Brain pericyte (primary cell): ENCODE data around the gene MCF2L.

Experiments used
- DNase-seq: peaks from one replicate; pipeline ENCODE4 v3.0.0-alpha.2; 2012; ENCODE audit warnings: low read depth, low spot score

MCF2L gene

GRCh38 chr13:113031465-113031864, 62.5 kb downstream of the MCF2L start:
- DNase-seq, result no peak

DNA sequence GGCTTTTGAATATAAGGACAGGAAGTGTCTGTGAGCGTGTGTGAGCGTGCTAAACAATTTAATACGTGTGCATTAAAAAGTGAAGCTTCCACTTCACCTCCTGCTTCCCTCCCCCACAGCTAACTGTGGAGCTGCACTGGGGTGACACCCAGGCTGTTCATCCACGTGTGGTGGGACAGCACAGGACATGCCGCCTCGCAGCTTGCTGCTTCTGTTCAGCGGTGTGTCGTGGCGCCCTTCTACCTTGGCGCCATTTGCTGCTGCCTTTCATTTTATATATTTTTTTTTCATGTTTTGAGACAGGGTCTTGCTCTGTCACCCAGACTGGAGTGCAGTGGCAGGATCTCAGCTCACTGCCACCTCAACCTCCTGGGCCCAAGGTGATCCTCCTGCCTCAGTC, 63.3 kb downstream of the MCF2L start:
- no peak for DNase-seq

DNA sequence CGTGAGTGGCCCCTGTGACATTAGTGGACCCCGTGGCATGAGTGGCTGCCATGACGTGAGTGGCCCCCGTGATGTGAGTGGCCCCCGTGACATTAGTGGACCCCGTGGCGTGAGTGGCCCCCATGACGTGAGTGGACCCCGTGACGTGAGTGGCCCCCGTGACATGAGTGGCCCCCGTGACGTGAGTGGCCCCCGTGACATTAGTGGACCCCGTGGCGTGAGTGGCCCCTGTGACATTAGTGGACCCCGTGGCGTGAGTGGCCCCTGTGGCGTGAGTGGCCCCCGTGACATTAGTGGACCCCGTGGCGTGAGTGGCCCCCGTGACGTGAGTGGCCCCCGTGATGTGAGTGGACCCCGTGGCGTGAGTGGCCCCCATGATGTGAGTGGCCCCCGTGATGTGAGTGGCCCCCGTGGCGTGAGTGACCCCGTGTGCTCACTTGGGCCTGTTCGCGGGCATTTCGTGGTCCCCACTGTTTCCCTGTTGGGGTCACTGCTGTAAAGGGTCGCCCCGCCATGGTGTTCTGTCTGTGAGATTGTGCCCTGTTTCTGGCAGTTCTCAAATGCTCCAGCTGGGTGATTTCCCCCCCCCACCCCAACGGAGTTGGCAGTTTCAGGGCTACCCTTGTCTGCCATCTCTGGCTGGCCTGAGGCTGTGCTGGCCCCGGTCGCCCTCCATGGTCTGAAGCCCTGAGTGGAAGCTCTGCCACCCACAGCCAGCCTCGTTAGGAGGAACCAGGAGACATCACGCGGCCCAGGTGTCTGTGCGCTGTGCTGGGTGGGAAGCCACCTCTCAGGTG, 64.2 kb downstream of the MCF2L start:
- no peak for DNase-seq

DNA sequence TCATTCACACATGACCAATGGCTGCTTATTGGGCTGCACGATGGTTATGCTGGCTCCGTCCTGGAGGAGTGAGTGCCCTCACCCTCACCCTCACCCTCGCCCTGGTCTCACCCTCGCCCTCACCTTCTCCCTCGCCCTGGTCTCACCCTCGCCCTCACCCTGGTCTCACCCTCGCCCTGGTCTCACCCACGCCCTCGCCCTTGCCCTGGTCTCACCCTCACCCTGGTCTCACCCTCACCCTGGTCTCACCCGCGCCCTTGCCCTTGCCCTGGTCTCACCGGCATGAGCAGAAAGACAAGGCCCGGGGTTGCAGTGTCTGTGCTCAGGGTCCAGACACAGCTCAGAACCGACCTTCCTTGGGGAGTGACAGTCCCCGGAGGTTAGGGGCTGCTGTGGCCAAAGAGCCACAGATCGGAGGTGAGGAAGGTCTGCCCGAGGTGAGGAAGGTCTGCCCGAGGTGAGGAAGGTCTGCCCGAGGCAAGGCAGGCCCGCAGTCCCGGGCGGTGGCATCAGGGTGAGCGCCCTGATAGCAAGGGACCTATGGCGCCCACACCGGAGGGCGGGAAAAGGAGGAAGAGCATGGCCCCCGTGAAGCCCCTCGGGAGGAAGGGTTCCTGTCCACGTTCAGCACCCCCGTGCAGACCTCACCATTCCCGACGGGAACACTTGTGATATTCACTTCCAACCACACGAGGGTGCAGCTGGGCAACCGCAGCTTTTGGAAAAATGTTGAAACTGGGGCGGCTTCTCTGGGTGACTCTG, 65.6 kb downstream of the MCF2L start:
- DNase-seq, result no peak

DNA sequence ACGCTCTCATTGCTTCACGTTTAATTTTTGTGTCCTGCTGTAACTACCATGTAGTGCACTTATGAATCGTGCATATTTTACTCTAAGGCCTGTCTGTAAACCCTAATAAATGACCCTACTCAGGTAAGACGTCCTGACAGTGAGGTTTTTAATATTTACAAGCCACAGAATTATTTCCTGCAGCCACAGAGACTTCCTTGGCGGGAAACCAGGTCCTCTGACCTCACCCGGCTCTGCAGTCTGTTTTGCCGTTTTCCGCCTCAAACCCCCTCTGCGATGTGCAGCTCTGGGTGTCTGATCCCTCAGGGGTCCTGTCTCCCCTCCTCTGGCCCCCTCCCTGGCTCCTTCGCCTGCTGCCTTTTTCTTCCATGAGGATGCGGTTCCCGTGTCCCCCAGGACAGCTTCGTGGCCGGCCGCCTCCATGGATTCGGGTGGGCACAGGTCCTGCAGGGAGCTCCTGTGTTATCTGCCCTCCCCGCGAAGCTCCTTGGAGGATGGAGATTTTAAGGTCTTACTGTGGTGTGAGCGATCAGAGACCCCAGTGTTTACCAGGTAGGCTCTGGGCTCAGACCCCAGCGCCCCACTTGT, 66.3 kb downstream of the MCF2L start:
- no peak for DNase-seq

DNA sequence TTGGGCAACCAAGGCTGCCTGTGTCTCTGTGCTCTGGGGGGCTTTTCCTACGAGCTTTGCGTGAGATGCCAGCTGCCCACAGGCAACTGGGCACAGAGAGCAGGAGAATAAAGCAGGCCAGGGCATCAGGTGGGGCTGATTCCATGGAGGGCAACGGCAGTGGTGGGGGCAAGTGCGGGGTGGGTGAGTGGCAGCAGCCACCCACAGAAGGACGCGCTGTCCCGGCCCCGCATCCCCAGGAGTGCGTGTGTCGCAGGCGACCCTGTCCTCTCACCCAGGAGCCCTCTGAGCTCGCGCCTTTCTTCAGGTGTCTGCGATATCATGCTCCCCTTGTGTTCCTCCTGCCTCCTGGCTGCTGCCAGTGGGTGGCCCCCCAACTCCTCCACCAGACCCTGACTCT, 67.4 kb downstream of the MCF2L start:
- no peak for DNase-seq

- DNase-seq, result no peak
Measured at GRCh38 chr13:113040031-113040430, 71.0 kb downstream of the MCF2L start.

DNA sequence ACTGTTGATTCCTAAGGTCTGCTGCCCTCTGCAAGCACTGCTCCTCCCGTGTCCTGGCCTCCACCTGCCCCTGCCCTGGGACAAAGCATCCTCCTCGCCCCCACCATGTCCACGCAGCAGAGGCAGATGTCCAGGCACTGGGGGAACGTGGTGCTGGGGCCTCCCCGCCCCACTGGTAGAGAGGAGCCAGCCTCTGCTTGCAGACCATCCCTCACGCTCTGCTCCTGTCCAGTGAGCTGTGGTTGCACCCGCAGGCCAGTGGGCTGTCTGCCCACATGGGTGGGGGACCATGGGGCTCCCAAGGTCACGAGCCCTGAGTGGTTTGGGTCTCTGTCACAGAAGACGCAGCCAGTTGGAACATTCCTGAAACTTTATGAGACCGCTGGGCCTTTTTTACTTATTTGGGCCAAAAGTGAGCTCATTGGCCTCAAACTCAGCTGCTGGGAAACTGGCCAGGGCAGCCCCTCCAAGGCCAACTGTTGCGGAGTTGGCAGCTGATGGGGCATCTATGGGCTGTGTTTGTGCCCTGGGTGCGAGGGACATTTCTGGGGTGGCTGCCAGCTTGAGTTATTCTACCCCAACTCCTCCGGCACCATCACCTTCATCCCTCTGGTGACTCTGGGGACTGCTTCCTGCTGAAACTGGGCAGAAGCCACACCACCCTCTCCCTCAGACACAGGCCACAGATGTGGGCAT, 71.7 kb downstream of the MCF2L start:
- no peak for DNase-seq

- no peak for DNase-seq
Measured at GRCh38 chr13:113041293-113041690, 72.3 kb downstream of the MCF2L start.

DNA sequence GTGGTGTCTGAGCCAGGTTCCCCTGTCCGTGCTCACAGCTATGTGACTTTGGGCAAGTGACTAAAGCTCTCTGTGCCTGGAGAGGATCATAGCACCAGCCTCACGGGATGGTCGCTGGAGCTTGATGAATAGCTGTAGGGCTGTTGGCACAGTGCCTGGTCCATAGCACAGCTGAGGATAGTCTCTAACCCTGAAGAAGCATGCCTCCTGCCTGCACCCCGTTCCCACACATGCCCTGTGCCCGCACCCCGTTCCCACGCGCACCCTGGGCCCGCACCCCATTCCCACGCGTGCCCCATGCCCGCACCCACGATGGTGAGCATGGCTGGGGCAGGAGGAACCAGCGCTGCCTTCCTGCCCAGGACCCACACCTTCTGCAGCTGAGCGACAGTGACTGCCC, 72.9 kb downstream of the MCF2L start:
- DNase-seq, result no peak

DNA sequence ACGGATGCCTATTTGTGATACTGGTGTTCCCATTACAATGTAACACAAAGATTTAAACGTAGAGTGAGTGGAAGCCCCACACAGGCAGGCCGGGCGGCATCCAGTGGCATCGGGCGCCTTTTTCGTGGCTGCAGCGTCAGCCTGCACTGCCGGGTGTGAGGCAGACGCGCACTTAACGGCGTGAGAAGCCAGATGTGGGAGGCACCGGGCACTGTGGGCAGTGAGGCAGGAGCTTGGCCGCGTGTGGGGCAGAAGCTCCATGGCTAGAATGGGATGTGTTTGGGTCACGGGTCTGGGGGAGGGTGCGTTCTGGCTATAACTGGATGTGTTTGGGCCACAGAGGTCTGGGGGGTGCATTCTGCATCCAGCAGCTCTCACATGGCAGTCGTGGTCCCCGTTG, 73.4 kb downstream of the MCF2L start:
- no peak for DNase-seq

GRCh38 chr13:113043001-113043630, 74.1 kb downstream of the MCF2L start:
- no peak for DNase-seq

GRCh38 chr13:113043931-113044330, 74.9 kb downstream of the MCF2L start:
- DNase-seq, result no peak

DNA sequence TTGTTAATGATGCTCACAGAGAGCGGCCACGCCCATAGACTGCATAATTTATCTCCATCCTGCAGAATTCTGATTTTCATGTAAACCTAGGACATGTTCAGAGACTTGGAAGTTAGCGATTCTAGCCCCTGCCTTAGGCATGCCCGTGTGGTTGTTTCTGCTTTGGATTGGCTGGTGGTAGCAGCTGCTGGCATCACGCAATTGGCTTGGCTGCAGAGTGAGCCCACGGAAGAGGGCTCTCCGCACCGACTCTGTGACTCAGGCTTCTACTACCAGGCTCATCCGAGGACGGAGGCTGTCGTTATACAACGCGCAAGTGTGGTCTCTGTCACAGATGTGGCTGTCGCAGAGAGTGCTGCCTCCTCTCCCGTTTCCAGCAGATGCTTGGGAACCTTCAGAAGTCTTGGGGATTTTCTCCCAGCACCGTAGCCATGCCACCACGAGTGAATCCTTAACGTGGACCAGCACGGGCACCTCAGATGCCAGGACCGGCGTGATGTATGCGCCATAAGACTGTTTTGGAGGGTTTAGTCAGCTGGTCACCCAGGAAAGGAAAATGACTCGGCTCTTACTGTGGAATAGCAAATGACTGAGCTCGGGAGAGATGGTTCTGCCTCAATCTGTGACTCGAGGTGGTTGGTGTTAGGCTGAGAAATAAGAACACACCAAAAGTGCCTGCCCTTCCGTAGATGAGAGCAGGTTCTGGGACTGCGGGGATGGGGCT, 75.5 kb downstream of the MCF2L start:
- no peak for DNase-seq

DNA sequence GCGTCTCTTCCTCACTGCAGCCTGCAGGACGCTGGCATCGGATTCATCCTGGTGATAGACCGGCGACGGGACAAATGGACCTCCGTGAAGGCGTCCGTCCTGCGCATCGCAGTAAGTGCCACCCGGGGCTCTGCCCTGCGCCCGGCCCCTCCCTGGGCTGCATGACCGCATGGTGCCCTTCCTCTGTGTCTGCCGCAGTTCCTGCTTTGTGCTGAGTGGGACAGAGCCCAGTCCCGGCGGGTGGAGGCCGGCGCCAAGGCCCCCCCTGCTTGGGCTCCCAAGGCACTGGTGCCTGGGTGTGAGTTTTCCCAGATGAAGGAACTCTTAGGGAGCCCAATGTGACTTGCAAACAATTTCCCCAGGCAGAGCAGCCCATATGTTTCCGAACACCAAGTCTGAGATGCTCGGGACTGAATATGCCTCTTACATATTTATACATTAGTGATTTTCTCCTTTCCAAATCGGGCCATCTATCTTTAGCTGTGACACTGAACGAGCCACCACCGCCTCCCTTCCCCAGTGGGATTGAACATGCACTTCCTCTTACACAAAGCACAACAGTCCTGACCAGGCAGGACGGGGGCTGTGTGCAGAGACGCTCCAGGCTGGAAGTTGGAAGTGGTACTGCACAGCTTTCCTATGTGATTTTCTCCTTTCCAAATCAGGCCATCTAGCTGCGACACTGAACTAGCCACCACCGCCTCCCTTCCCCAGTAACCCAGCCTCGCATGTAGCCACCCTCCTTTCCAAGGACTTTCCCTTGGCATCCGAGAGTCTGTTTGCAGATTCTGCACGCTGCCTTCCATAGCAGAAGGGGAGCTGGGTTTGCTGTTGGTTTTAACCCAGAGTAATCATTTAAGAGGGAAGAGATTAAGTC, 76.5 kb downstream of the MCF2L start:
- DNase-seq, result no peak

DNA sequence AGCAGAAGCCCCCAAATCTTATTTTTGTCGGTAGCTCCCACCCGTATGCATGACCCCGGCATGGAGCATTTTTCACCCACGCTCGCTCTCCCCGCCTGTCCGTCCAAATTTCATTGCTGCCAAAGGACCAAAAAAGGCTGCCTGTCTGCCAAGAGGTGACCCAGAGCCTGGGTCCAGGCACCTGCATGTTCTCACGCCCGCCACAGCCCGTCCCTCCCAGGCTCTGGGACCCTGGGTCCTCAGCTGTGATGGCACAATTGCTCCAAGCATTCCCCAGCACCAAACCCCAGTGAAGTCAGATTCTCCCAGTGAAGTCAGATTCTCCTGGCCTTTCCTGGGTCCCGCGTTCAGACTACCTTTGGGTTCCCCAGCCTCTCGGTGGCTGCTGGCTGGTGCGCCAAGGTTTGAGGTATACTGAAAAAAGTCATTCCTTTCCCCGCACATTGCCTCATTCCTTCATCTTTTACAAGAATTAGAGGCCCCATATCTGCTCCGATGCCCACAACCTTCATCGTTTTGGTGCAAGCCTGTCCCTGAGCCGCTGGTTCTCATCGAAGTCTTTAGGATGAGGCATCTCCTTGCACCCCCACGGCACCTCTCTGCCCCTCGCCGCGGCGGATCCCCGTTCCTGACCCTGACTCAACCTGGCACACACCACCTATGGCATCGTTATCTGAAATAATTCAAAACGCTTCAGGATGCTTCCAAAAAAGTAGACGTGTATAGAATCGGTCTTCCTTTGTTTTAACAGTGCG, 77.3 kb downstream of the MCF2L start:
- no peak for DNase-seq

- no peak for DNase-seq
Measured at GRCh38 chr13:113046883-113047244, 77.8 kb downstream of the MCF2L start.

DNA sequence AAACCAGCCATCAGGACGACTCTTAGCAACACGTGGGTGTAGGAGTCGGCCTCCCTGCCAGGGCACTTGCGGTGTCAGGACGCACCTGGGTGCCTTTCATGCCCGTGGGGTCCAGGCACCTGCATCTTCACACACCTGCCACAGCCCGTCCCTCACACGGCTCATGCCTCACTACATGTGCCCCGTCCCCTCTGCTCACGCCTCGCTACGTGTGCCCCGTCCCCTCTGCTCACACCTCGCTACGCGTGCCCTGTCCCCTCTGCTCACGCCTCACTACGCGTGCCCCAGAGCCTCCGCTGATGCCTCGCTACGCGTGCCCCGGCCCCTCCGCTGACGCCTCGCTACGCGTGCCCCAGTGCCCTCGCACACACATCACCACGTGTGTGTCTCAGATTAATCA, 78.6 kb downstream of the MCF2L start:
- no peak for DNase-seq

- DNase-seq, result no peak
Measured at GRCh38 chr13:113048766-113049165, 79.8 kb downstream of the MCF2L start.
